HepG2 (cell line): ENCODE measurements around the gene PTCD2. TPM values are rescaled to one million over a fixed set of nuclear protein-coding genes. Genes with fewer than 3 reads are reported as not detected.

Experiments
- ATAC-seq: fragments of 200-7000 bp; cut with Tn5 transposase; 3 replicates; pipeline ENCODE4 v1.9.1; 2020; ENCODE audit warnings: mild to moderate bottlenecking, moderate library complexity
- BruUV-seq: library from RNA; stranded (reverse); fragments of 400-500 nt; replicated peaks from 2 replicates; lab custom pipeline; 2021; lab: Mats Ljungman, UMichigan
- CTCF ChIA-PET: fragments of 300-600 bp; formaldehyde crosslinking; extraction: SDS; loops from one replicate; lab custom pipeline; 2021; ENCODE audit warnings: low total read pairs, inconsistent platforms, low intra/inter-chr PET ratio; lab: Yijun Ruan, JAX
- POLR2A ChIA-PET: fragments of 350-600 bp; sonication (Branson Sonifier 250); formaldehyde crosslinking; loops from one replicate; lab custom pipeline; 2020; ENCODE audit warnings: antibody characterized with exemption, inconsistent platforms; lab: Yijun Ruan, JAX
- DNase-seq: peaks from one replicate; pipeline ENCODE4 v3.0.0-alpha.2; 2015; ENCODE audit warnings: low spot score
- FAIRE-seq: peaks from 3 replicates; lab custom pipeline; 2011; peaks lifted over from hg19 to GRCh38; lab: Jason Lieb, UNC
- H2AFZ ChIP-seq: one replicate; pipeline ENCODE4 v1.6.1; 2011; ENCODE audit warnings: low read length, inconsistent platforms
- H3K27ac ChIP-seq: fragments of 300-600 bp; 3 replicates; pipeline ENCODE4 v1.8.0; 2011; ENCODE audit warnings: mixed run types, mild to moderate bottlenecking, mixed read lengths, low read length, inconsistent platforms; ENCODE audit not compliant: insufficient read depth; ENCODE audit errors: extremely low read length
- H3K27me3 ChIP-seq, 2 experiments: fragments of 200-600 bp in 1 of 2; 2 replicates in 1 of 2; 3 replicates in 1 of 2; pipeline versions ENCODE4 v1.6.0 to v1.8.0; 2011; ENCODE audit warnings: low read length in 2 of 2, mild to moderate bottlenecking in 2 of 2, moderate library complexity in 2 of 2, inconsistent platforms in 1 of 2; ENCODE audit not compliant: insufficient read depth in 2 of 2, control insufficient read depth in 1 of 2
- H3K36me3 ChIP-seq, 2 experiments: fragments of 200-600 bp in 1 of 2; replicated peaks in 1 of 2; 2 replicates in 1 of 2; 3 replicates in 1 of 2; pipeline versions ENCODE4 v1.5.1 to v1.8.0; 2011; ENCODE audit warnings: low read length in 2 of 2, inconsistent platforms in 1 of 2; ENCODE audit not compliant: insufficient read depth in 2 of 2, control insufficient read depth in 1 of 2
- H3K4me1 ChIP-seq: 2 replicates; pipeline ENCODE4 v1.5.1; 2012; ENCODE audit warnings: low read length, inconsistent platforms; ENCODE audit not compliant: insufficient read depth
- H3K4me2 ChIP-seq: 2 replicates; pipeline ENCODE4 v1.6.0; 2011; ENCODE audit warnings: low read depth, low read length, inconsistent platforms
- H3K4me3 ChIP-seq, 3 experiments: fragments of 200-600 bp in 1 of 3; sonication (generic), shearing (Covaris generic) in 1 of 3; replicated peaks in 1 of 3; 2 replicates each; pipeline ENCODE4 v1.5.1; 2011 to 2016; ENCODE audit warnings: low read length in 3 of 3, inconsistent platforms in 2 of 3, low read depth in 2 of 3, mild to moderate bottlenecking in 2 of 3, control low read depth in 1 of 3, mixed read lengths in 1 of 3; ENCODE audit not compliant: insufficient read depth in 1 of 3
- H3K79me2 ChIP-seq: one replicate; pipeline ENCODE4 v1.6.1; 2011; ENCODE audit warnings: low read length, inconsistent platforms; ENCODE audit not compliant: insufficient read depth
- H3K9ac ChIP-seq: 2 replicates; pipeline ENCODE4 v1.6.0; 2011; ENCODE audit warnings: mild to moderate bottlenecking, low read depth, low read length, inconsistent platforms; ENCODE audit not compliant: insufficient read depth
- H3K9me3 ChIP-seq: 2 replicates; pipeline ENCODE4 v1.5.1; 2012; ENCODE audit warnings: mild to moderate bottlenecking, low read length
- H4K20me1 ChIP-seq: 2 replicates; pipeline ENCODE4 v1.6.0; 2011; ENCODE audit warnings: inconsistent platforms, mild to moderate bottlenecking, low read length, moderate library complexity; ENCODE audit not compliant: insufficient read depth
- AGO2 ChIP-seq: fragments of 200-400 bp; formaldehyde crosslinking; optimal IDR thresholded peaks from 2 replicates; pipeline ENCODE3; 2017; ENCODE audit warnings: mild to moderate bottlenecking, low read depth, low read length, moderate library complexity
- BORCS8-MEF2B ChIP-seq: sonication (generic); formaldehyde crosslinking; IDR thresholded peaks from 2 replicates; pipeline ENCODE4 v1.8.0; 2022; ENCODE audit warnings: mild to moderate bottlenecking, missing genetic modification reagents
- CHCHD3 ChIP-seq: sonication (generic); formaldehyde crosslinking; IDR thresholded peaks from 2 replicates; pipeline ENCODE4 v1.8.0; 2022; ENCODE audit warnings: mild to moderate bottlenecking, missing genetic modification reagents, moderate library complexity
- CSRNP1 ChIP-seq: sonication (generic); formaldehyde crosslinking; IDR thresholded peaks from 2 replicates; pipeline ENCODE4 v1.8.1; 2023; ENCODE audit warnings: mild to moderate bottlenecking, missing genetic modification reagents
- EP300 ChIP-seq, 3 experiments: sonication (generic) in 1 of 3; formaldehyde crosslinking in 1 of 3; IDR thresholded peaks; 2 replicates each; pipeline versions ENCODE4 v1.5.1 to v1.6.1; 2011 to 2020; ENCODE audit warnings: low read depth in 2 of 3, low read length in 2 of 3, borderline replicate concordance in 1 of 3, improper control_type of control experiment in 1 of 3, mild to moderate bottlenecking in 1 of 3, missing genetic modification reagents in 1 of 3, moderate library complexity in 1 of 3
- PRDM4 ChIP-seq: sonication (generic); formaldehyde crosslinking; IDR thresholded peaks from 2 replicates; pipeline ENCODE4 v1.9.0; 2021; ENCODE audit warnings: missing genetic modification reagents, borderline replicate concordance
- SP5 ChIP-seq: IDR thresholded peaks from 2 replicates; pipeline ENCODE4 v1.6.1; 2016; ENCODE audit warnings: low read depth, borderline replicate concordance
- ZBTB42 ChIP-seq: sonication (generic); formaldehyde crosslinking; IDR thresholded peaks from 2 replicates; pipeline ENCODE4 v1.5.0; 2020; ENCODE audit warnings: mild to moderate bottlenecking, missing genetic modification reagents
- WGBS: methylation state at CpG from one replicate; pipeline ENCODE4 v1.1.6; 2017; ENCODE audit warnings: low lambda C conversion rate; 5-methylcytosine and 5-hydroxymethylcytosine counted together
- in situ Hi-C: cut with HindIII; loops from 2 replicates; pipeline ENCODE4 v1.10.0; 2017; ENCODE audit warnings: low pct_unique_long_range_greater_than_20kb; ENCODE audit not compliant: extremely low pct_ligation_motif_present
- intact Hi-C: fragments of 100-400 bp; cut with micrococcal nuclease; formaldehyde crosslinking; loops from one replicate; pipeline ENCODE4 v1.10.0; 2022; ENCODE audit not compliant: unreplicated experiment
- polyA plus RNA-seq, 8 experiments: library from polyadenylated mRNA; depleted of rRNA in 3 of 8; stranded (reverse) in 7 of 8; unstranded in 1 of 8; fragments of >200 nt; fragmentation: Illumina TruSeq in 4 of 8; extraction: Trizol in 4 of 8; gene quantifications; 2 replicates each; pipeline versions ENCODE4 v1.2.1 to v1.2.3, GENCODE V29; 2011 to 2016; ENCODE audit warnings: low read depth in 4 of 8, missing spikeins in 1 of 8, mixed read lengths in 1 of 8; ENCODE audit not compliant: insufficient read depth in 1 of 8
- total RNA-seq, 5 experiments: library from RNA; depleted of rRNA; stranded (reverse); fragments of >200 nt; fragmentation: Illumina TruSeq; extraction: Trizol; gene quantifications; 2 replicates each; pipeline ENCODE4 v1.2.3, GENCODE V29; 2016; ENCODE audit warnings: low read depth in 1 of 5

PTCD2 gene
- total and polyA plus RNA-seq, 2 of the 13 experiments (the other 11 are each of a cell fraction or from before 2014, with no cell fraction given), result 5.3 to 6.4 TPM

GRCh38 chr5:72383726-72384125 is 63.6 kb downstream of the PTCD2 start:
- H3K9me3 ChIP-seq, result no peaks in the 10 kb centered on the region
- H3K4me2 ChIP-seq, result no peak overlapping the region
- no peaks in the 10 kb centered on the region for H3K36me3 ChIP-seq
- no peak overlapping the region for H3K4me3 ChIP-seq
- no peaks in the 10 kb centered on the region for H4K20me1 ChIP-seq
- no TSS peak for BruUV-seq
- no peak overlapping the region for H3K27ac ChIP-seq
- ATAC-seq (no peak), FAIRE-seq (no peak), DNase-seq (no peak)
- intact Hi-C loops, result no loop called here
- in situ Hi-C loops, result no loop called here
- H3K79me2 ChIP-seq, result no peaks in the 10 kb centered on the region
- ChIA-PET POLR2A (no interaction called here), CTCF (no interaction called here)
- WGBS, result 2% methylated on average over 2 of the region's 2 CpGs
- H3K4me1 ChIP-seq, result no peaks in the 10 kb centered on the region
- no peak overlapping the region for H2AFZ ChIP-seq
- 0 out of 5 replicates have a peak, but pooled peaks cover 0 to 9% of the 10 kb centered on the region in 2 experiments for H3K27me3 ChIP-seq
- H3K9ac ChIP-seq, result no peak overlapping the region
- TF ChIP-seq AGO2 (no peak), BORCS8-MEF2B (CRISPR knock-in tag) (no peak), CHCHD3 (CRISPR knock-in tag) (no peak), CSRNP1 (no peak), ZBTB42 (CRISPR knock-in tag) (no peak), PRDM4 (CRISPR knock-in tag) (no peak), SP5 (CRISPR knock-in tag) (no peak), EP300 (IDR thresholded peaks at IDR 0.05; ENCODE audit: low read depth in 2 of 2, low read length in 2 of 2) (no peak), EP300 (CRISPR knock-in tag; IDR thresholded peaks at IDR 0.05; ENCODE audit: borderline replicate concordance) (no peak)
